ENCODE results near the gene ERFL. TPM values are rescaled to one million over a fixed set of nuclear protein-coding genes. Genes with fewer than 3 reads are reported as not detected.

The ERFL gene
- total and polyA plus RNA-seq, 2 of the 8 experiments (the other 6 are each of a cell fraction or from before 2014, with no cell fraction given) = 0.12 TPM; not detected in 1

GRCh38 chr19:41934849-41935374 lies 6.7 kb upstream of the ERFL start:
- Histone ChIP-seq H4K5ac (ENCODE audit: insufficient read length, low read depth, low read length) (no peak overlapping the region), H4K20me1 (replicated peaks in 1 of 2; ENCODE audit: control insufficient read depth in 1 of 2, insufficient read depth in 2 of 2, low read length in 2 of 2) (peaks cover 3 to 24% of the 10 kb centered on the region in 2 experiments), H3K9ac (replicated peaks in 1 of 4; ENCODE audit: extremely low read depth in 1 of 4, low read depth in 3 of 4, low read length in 3 of 4) (no peak overlapping the region), H3K36me3 (ENCODE audit: control insufficient read depth in 2 of 4, insufficient read depth in 4 of 4, low read length in 3 of 4) (no peaks in the 10 kb centered on the region; a peak in 1 of 8 replicates), H2BK5ac (ENCODE audit: low read depth, low read length) (no peak overlapping the region), H3K56ac (replicated peaks; ENCODE audit: insufficient read length, low read depth, low read length) (no peak overlapping the region), H3K27ac (ENCODE audit: low read depth, low read length) (no peak overlapping the region), H3K9me3 (ENCODE audit: insufficient read depth in 2 of 2, low read depth in 1 of 2, low read length in 1 of 2) (no peaks in the 10 kb centered on the region), H3K79me1 (ENCODE audit: low read depth, low read length) (no peaks in the 10 kb centered on the region), H2BK20ac (ENCODE audit: low read length) (no peak overlapping the region), H2BK15ac (ENCODE audit: low read length) (0 out of 2 replicates have a peak overlapping the region, but pooled peaks have one; percentile 88), H2BK120ac (replicated peaks; ENCODE audit: low read depth, low read length) (no peak overlapping the region), H3K23me2 (ENCODE audit: low read depth, low read length) (peaks cover 3% of the 10 kb centered on the region; the same call in 1 of the 2 replicates), H2AK5ac (ENCODE audit: low read depth, low read length) (no peak overlapping the region), H3K4me2 (ENCODE audit: insufficient read depth in 1 of 2, low read depth in 2 of 2, low read length in 2 of 2) (no peak overlapping the region), H3K27me3 (replicated peaks in 1 of 4; ENCODE audit: control insufficient read depth in 3 of 4, extremely low read depth in 1 of 4, insufficient read depth in 3 of 4, low read length in 3 of 4) (peaks cover 37 to 82% (median 75%) of the 10 kb centered on the region in 4 experiments), H3K4me3 (ENCODE audit: extremely low read depth in 1 of 4, insufficient read depth in 2 of 4, low read depth in 3 of 4, low read length in 4 of 4) (no peak overlapping the region), H4K8ac (ENCODE audit: extremely low read depth, insufficient read depth, low read length) (no peak overlapping the region), H3K14ac (ENCODE audit: insufficient read length) (no peak overlapping the region), H3K79me2 (ENCODE audit: control insufficient read depth in 1 of 2, insufficient read depth in 2 of 2, low read length in 2 of 2) (no peaks in the 10 kb centered on the region), H2AFZ (ENCODE audit: low read length) (no peak overlapping the region), H3K23ac (ENCODE audit: insufficient read length) (no peak overlapping the region), H4K91ac (replicated peaks; ENCODE audit: insufficient read length, low read length) (no peak overlapping the region), H3K18ac (ENCODE audit: extremely low read depth, low read length) (no peak overlapping the region), H3K4me1 (replicated peaks in 1 of 4; ENCODE audit: control insufficient read depth in 3 of 4, insufficient read depth in 4 of 4, low read length in 3 of 4) (peaks cover 0 to 13% (median 8%) of the 10 kb centered on the region in 4 experiments; a peak in 6 of 7 replicates), H2BK12ac (ENCODE audit: low read depth, low read length) (no peak overlapping the region), H3K4ac (replicated peaks; ENCODE audit: insufficient read length, low read depth, low read length) (no peak overlapping the region)
- POLR2A ChIA-PET (ENCODE audit: partially characterized antibody) = interaction anchor here (0.8 to 9.6 kb wide), 2 partner anchors 37 to 63 kb away, joined by 4 to 71 read pairs; no protein-coding TSS in a partner anchor
- DNase-seq (ENCODE audit: low read depth in 1 of 2, low spot score in 2 of 2) = peak; percentile 62 to 97
- CTCF ChIA-PET (ENCODE audit: partially characterized antibody) = interaction anchor here (0.6 to 7.0 kb wide), 15 partner anchors 8 to 579 kb away, joined by 3 to 37 read pairs (median 5); no protein-coding TSS in a partner anchor
- 32% methylated on average over 7 of the region's 7 CpGs; no CpG with 5 or more reads in 1 of the 2 experiments for WGBS, 2 experiments (ENCODE audit: extremely low coverage in 1 of 2, insufficient coverage in 1 of 2, insufficient read length in 1 of 2, insufficient replicate concordance in 2 of 2, low coverage in 1 of 2, low lambda C conversion rate in 2 of 2, missing lambda C conversion rate in 1 of 2)
- FAIRE-seq = peak; percentile 7
- TF ChIP-seq ATF2 (IDR thresholded peaks at IDR 0.05; ENCODE audit: low read length) = no peak
- peak; percentile 35 to 79; a peak in 1 of 4 replicates for TF ChIP-seq SIN3A (conservative IDR thresholded peaks at IDR 0.05 in 1 of 2, IDR thresholded peaks at IDR 0.05 in 1 of 2; ENCODE audit: low read depth in 1 of 2, low read length in 2 of 2)
- peak; percentile 85 to 87 for TF ChIP-seq RAD21 (IDR thresholded peaks at IDR 0.05 in 1 of 2, conservative IDR thresholded peaks at IDR 0.05 in 1 of 2; ENCODE audit: low read depth in 2 of 2, low read length in 2 of 2)
- no peak for TF ChIP-seq HDAC6 (IDR thresholded peaks at IDR 0.05; ENCODE audit: low read depth, low read length)
- TF ChIP-seq SIX5 (IDR thresholded peaks at IDR 0.05; ENCODE audit: low read depth, low read length) = no peak
- peak; percentile 90 to 96 (median 93) for TF ChIP-seq CTCF (IDR thresholded peaks at IDR 0.05; ENCODE audit: control extremely low read depth in 1 of 3, insufficient read depth in 1 of 3, low read depth in 1 of 3, low read length in 3 of 3)
- TF ChIP-seq EP300 (IDR thresholded peaks at IDR 0.05; ENCODE audit: borderline replicate concordance in 1 of 2, low read depth in 2 of 2, low read length in 2 of 2) = peak in 1 of 2 experiments; percentile 28; a peak in 1 of 3 replicates

All from H1 (cell line).